NCI-H2196 treated with DMSO at 0.1 percent for 48 hours (cell line): Measurements from ENCODE around the gene ZBTB47.

Experiments used
- DNase-seq: peaks from one replicate; lab custom pipeline; 2025; ENCODE audit not compliant: unreplicated experiment; lab: John Stamatoyannopoulos, UW

Gene ZBTB47

DNA sequence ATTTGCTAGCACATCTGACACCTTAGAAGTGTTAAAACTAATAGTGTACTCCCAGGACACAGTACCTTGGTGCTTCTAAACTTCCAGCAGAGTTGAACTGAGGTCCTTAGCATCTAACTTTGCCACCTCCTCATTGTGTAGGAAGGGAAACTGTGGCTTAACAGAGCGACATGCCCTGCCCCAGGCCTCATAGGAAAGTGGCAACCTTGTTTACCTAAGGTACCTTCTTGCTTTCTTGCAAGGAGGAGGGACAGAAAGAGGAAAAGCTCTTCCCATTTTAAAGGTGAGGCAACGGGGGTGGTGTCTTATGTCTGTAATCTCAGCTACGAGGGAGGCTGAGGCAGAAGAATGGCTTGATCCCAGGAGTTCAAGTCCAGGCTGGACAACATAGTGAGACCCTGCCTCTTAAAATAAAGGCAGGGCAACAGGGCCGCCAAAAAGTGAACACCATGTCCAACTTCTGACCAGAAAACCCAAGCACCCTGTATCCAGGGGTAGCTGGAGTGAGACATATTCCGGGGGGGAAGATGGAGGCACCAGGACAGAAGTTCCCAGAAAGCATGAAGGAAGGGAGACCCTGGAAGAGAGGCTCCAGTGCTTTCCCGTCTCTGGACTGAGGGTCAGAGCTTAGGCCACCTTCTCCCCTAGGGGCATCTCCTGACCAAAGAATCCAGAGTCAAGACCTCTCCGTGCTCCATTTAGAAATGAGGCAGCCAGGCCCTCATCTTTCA lies 31.3 kb downstream of the ZBTB47 start:
- no peak for DNase-seq

DNA sequence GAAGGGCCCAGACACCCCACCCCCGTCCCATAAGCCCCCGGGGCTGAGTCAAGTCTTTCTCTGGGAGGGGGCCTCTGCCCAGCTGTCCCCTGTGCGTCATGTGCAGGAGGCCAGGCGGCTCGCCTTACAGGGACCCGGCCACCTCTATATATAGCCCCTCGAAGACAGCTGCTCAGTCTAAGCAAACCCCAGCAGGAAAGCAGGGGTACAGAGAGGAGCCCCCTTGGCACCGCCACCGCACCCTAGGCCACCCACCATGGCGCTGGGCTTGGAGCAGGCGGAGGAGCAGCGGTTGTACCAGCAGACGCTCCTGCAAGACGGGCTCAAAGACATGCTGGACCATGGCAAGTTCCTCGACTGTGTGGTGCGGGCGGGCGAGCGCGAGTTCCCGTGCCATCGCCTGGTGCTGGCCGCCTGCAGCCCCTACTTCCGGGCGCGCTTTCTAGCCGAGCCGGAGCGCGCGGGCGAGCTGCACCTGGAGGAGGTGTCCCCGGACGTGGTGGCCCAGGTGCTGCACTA lies 31.9 kb downstream of the ZBTB47 start, which contains the start of gene KLHL40:
KLHL40 (plus strand) TSS at position 175 of the 519 bp plus-strand sequence; CDS start at position 257, 82 bp downstream.
- no peak for DNase-seq

DNA sequence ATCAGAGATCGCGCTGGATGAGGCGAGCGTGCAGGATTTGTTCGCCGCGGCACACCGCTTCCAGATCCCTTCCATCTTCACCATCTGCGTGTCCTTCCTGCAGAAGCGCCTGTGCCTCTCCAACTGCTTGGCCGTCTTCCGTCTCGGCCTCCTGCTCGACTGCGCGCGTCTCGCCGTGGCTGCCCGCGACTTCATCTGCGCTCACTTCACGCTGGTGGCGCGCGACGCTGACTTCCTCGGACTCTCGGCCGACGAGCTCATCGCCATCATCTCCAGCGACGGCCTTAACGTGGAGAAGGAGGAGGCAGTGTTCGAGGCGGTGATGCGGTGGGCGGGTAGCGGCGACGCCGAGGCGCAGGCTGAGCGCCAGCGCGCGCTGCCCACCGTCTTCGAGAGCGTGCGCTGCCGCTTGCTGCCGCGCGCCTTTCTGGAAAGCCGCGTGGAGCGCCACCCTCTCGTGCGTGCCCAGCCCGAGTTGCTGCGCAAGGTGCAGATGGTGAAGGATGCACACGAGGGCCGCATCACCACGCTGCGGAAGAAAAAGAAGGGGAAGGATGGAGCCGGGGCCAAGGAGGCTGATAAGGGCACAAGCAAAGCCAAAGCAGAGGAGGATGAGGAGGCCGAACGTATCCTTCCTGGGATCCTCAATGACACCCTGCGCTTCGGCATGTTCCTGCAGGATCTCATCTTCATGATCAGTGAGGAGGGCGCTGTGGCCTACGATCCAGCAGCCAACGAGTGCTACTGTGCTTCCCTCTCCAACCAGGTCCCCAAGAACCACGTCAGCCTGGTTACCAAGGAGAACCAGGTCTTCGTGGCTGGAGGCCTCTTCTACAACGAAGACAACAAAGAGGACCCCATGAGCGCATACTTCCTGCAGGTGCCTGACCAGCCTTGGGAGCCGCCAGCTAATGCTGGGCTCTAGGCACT lies 32.7 kb downstream of the ZBTB47 start:
- DNase-seq, result no peak

DNA sequence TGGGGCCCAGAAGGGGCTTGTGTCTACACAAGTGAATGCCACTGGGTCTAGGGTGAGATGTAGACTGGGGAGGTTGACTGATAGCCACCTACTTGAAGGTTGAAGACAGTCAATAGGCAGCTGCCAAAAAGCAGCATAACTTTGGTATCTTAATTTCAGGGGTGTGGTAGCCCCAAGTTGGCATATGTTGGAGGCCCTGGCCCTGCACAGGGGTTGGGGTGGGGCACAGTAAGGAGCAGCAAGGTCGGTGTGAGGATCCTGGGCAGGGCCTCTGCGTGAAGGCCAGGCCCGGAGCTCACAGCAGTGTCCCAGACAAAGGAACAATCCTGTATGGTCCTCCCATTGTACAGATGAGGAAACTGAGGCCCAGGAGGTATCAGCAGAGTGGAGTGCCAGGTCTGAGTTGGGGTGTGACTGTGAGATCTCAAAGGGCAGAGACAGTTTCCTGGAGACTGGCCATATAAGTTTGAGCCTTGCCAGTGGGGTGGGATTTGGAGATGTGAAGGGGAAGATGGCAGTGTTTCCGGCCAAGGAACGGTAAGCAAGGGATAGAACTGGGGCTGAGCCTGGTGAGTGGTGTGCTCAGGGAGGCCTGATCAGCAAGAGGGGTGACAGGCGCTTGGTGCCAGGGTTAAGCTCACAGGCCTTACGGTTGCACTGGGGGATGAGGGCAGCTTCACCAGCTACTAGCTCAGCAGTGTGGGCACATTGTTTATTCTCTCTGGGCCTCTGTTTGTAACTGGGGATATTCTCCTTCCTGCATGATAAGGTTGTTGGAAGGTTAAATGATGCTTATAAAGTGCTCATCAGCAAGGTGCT lies 33.5 kb downstream of the ZBTB47 start:
- DNase-seq, result no peak

DNA sequence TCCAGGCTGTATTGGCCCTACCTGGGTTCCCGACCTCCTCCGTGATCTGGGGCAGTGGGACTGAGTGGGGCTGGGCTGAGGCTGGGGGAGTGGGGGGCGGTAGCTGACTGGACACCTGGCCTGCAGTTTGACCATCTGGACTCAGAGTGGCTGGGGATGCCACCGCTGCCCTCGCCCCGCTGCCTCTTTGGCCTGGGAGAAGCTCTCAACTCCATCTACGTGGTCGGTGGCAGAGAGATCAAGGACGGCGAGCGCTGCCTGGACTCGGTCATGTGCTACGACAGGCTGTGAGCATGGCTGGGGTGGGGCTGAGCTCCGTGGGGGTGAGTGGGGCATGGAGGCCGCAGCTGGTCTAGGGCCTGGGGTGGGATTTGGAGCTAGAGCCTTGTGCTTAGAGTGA lies 34.5 kb downstream of the ZBTB47 start:
- no peak for DNase-seq

DNA sequence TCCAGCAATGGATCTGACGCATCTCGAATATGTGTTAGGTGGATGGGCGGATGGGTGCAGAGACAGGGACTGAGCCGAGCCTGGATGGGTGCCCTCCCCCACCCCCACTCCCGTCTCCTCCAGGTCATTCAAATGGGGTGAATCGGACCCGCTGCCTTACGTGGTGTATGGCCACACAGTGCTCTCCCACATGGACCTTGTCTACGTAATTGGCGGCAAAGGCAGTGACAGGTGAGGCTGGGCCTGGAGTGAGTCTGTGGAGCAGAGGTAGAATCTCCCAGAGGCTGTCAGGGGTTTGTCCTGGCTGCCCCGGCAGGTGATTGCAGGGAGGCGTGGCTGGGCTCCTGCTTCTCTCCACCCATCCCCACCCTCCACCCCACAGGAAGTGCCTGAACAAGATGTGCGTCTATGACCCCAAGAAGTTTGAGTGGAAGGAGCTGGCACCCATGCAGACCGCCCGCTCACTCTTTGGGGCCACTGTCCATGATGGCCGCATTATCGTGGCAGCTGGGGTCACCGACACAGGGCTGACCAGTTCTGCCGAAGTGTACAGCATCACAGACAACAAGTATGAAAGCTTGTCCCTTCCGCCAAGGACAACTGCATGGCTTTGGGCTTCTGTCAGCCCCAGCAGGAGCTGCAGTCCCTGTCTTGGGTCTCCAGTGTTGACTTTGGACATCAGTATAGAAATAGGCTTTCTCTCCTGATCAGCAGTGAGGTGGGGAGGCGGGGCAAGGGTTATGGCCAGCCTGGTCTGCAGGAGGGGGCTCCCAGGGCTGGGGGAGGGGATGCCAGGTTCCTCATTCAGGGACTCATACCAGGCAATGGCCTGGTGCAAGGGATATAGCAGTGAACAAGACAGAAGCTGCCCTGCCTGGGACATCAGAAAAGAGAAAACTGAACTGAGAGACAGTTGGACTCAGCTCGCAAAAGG lies 35.3 kb downstream of the ZBTB47 start:
- DNase-seq, result no peak

DNA sequence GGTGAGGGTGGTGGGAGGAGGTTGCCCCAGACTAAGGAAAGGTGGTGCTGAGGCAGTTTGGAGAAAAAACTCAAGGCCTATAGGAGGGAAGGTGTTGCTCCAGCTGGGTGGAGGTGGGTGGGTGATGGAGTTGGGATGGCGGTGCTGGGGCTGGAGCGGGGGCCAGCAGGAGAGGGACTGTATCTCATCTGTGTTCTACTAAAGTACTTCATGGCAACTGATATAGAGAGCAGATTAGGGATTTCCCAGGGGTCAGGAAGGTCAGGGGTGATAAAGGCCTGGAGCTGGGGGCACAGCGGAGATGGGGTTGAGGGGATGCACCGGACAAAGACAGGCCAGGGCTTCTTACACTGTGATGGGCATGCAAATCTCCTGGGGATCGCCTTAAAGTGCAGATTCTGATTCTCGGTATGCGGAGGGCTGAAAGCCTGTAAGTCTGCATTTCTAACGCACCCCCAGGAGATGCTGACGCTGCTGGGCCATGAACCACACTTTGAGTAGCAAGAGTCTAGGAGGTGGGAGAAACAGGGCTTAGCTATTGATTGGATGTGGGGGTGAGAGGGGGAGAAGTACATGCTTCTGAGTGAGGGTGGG lies 36.0 kb downstream of the ZBTB47 start:
- DNase-seq, result no peak

DNA sequence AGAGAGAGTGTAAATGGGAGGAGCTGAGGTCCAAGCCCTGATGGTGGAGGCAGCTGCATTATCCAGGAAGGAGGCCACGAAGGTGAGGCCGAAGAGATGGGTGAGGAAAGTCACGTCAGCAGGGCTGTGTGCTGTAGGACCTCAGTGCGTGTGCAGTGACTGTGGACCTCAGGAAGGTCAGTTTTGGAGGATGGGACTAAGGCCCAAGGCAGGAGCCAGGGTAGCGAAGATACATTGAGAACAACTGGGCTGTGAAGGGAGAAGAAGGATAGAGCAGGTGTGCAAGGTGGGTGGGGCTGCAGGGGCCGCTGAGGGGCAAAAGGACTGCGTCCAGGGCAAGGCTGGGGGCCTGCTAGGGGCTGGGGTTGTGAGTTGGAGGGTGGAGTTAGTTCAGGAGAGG lies 36.7 kb downstream of the ZBTB47 start:
- no peak for DNase-seq

DNA sequence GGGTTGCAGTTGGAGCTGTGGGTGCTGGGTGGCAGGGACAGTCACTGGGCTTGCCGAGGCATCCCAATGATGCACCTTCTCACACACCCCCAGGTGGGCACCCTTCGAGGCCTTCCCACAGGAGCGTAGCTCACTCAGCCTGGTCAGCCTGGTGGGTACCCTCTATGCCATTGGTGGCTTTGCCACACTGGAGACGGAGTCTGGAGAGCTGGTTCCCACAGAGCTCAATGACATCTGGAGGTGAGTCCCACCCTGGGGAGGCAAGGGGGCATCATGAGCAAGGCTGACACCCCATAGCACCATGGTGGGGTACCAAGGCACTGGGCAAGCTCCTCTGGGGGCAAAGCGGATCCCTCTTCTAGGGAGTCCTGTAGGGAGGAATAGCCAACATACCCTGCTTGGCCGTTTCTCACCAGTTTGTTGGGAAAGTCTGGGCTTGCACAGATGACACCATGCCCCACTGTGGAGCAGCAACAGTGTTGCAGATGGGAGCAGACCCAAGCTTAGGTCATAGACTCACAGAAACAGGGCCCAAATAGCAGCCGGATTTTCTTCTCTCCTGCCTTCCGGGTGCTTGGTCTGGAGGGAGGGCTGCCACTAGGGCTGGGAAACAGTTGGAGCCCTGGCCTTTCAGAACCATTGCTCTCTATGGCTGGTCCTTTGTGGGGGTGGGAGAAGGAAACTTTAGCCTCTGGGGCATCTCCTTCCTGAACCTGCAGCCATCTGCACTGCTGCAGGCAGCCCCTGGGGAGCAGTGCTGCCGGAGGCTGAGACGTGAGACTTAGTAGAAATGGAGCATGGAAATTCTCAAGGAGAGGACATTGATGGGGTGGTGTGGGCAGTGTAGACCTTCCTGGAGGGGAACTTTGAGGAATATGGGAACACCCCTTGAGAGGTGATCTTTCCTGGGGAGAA lies 37.5 kb downstream of the ZBTB47 start:
- DNase-seq, result no peak

DNA sequence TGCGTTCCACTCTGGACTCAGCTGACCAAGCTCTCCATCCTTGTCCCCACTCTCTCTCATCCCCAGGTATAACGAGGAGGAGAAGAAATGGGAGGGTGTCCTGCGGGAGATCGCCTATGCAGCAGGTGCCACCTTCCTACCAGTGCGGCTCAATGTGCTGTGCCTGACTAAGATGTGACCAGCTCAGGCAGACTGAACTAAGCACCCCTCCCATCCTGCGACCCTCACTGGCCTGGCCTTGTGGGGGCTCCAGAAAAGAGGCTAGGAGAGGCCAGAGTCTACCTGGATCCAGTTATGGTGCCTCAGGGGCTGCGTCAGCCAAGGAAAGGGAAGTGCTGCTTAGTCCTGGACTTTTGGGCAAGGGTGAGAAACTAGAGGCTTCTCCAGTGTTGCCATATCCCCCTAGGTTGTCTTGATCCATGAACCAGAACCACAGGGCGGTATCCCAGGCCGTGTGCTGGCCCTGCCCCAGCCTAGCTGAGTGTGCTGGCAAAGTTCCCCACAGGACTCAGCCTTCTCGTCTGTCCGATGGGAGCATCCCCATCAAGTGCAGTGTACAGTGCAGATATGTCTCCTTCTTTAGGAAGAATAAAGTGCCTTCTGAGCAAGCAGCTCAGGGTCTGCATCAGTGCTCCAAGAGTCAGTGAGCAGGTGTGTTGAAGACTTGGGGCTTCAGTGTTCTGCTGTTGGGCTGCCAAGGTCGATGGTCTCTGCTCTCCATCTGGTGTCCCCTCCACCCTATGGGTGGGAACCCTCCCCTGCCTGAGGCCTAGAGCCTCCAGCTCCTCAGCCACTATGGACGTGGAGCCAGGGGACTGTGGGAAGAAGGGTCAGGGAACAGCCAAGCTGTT lies 38.5 kb downstream of the ZBTB47 start:
- DNase-seq, result no peak

DNA sequence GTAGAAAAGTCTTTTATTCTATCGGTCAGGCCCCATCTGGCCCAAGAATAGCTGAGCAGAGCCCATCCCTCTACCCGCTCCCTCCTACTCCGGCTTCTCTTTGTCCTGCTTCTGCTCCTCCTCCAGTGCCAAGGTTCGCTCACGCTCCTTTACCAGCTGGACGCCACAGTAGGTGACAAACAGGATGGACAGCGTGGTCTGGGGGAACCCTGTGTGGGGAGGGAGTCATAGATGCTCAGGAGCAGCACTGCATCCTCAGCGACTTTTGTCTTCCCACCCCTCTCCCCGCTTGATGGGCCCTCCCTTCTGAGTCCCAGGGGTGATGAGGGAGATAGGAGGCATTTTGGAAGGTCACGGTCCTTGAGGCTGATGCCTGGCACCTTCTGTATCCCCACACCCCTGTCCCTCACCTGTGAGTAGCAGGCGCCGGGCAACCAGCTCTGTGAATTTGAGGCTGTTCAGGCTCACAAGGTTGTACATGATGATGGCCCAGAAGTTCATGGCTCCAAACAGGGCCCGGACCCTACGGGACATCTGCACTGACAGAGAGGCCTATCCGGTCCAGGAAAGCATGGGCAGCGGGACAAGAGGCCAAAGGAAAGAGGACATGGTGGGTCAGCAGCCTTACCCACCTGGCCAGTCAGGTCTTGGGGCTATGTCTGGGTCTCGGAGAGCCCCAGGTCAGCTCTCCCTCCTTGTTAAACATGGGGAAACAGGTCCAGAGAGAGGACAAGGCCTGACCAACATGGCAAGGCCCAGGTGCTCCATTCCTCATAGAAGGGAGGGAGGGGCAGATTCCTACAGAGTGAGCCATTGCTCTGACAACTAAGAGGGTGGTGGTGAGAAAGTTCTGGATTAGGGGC lies 39.4 kb downstream of the ZBTB47 start:
- DNase-seq, result no peak

DNA sequence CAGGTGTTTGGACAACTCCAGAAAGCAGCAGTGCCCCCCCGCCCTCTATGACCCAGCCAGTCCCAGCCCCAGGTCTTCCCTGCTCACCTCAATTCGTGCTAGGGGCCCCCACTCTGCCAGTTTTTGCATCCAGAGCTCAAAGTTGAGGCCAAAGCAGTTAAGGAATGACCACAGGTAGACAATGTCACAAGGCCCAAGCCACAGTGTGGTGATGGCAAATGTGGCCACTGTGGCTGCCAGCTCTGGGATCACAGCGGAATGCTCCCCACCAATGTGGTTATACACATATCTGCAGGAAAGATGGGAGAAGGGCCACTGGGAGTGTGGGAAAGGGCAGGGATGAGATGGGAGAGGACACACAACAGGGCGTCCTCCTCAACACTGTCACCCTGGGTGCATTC lies 40.0 kb downstream of the ZBTB47 start:
- no peak for DNase-seq

DNA sequence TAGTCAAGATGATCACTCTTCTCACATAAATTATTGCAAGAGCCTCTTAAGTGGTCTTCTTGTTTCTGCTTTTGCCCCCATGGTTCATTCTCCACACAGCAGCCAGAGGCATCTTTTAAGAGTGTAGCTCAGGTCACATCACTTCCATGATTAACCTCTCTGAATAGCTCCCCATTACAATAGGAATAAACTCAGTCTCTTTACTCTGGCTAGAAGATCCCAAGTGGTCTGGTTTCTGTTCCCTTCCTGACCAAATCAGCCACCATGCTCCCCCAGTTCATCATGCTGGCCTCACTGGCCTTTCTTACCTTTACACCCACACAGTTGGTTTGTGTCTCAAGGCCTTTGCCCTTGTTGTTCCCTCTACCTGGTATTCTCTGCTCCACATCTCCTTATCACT lies 40.9 kb downstream of the ZBTB47 start:
- DNase-seq, result no peak

DNA sequence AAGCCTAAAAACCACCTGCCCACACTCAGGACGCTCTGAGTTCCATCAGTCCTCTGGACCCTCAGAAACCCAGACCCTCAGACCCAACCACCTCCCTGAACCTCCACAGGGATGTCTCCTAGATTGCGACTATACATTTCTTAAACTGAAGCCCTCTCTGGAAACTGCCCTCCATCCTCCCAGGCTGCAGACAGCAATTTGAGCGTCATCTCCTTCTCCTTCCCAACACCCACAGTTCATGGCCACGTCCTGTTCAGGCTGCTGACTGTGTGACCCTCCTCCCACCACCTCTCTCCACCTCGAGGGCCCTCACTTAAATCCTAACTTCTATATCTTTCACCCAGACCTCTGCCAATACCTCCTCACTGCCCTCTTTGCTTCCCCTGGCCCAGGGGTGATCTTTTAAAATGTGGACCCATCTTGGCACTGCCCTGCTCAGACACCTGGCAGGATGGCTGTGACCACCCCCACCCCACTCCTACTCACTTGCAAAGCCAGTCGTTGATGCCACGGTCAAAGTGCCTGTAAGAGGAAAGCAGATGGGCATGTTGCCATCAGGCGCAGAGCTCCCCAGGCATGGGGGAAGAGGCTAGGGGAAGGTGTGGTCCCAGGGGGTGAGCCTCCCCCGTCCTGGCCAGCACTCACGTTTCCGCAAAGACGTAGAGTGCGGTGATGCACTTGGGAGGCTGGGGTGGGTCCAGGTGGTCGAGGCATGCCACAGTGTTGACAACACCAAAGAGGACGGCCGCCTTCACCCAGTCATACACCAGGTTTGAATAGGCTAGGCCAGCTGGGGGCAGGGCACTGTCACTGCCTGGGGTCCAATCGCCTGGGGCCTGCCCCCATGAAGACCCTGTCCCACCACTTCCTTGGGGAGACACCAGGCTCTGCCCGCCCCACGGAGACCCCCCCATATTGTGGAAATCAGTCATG lies 43.1 kb downstream of the ZBTB47 start:
- DNase-seq, result no peak

DNA sequence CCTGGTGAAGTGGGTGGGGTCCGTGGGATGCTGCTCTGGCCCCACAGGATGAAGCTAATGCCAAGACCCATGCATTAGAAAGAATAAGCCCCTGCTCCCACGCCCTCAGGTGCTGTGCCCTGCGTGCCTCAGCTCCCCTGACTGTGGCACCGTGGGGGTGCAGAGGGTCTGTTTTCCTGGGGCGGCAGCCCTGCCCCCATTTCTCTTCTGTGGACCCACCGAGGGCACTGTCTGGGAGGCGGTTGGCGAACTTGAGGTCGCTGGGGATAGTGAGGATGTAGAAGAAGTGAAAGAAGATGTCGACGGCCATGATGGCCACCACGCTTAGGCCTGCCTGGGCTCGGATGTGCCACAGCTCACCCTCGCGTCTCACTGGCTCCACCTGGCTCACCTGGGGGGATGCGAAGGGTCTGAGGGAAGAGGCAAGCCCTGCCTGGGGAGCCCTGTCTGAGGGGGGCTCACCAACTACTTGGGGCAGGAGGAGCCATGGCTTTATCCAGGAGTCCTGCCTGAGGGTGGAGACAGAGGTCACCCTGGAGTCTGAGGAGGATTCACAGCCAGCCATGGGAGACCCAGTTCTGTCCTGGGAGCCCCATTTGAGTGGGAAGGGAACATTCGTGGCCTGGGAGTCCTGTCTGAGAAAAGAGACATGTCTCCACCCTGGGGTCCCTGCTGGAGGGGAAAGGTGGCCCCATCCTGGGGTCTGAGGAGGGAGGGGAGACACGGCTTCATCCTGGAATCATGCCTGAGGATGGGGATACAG lies 44.0 kb downstream of the ZBTB47 start:
- DNase-seq, result no peak
